MM.1S (cell line): ENCODE results near the gene TCP11.

Source experiments
- DNase-seq: peaks from one replicate; pipeline ENCODE4 v3.0.0-alpha.2; 2015
- H2AFZ ChIP-seq: fragments of 300-600 bp; sonication (generic); 2 replicates; pipeline ENCODE4 v1.6.0; 2016; ENCODE audit warnings: antibody characterized with exemption, low read length
- H3F3A ChIP-seq: fragments of 300-600 bp; sonication (generic); 2 replicates; pipeline ENCODE4 v1.6.1; 2016; ENCODE audit warnings: mild to moderate bottlenecking, antibody characterized with exemption, low read length, moderate library complexity, mixed read lengths; ENCODE audit not compliant: insufficient read depth
- H3K27ac ChIP-seq: fragments of 300-600 bp; sonication (generic); 2 replicates; pipeline ENCODE4 v1.5.1; 2016; ENCODE audit warnings: mild to moderate bottlenecking, low read length
- H3K27me3 ChIP-seq: fragments of 300-600 bp; sonication (generic); replicated peaks from 2 replicates; pipeline ENCODE4 v1.6.0; 2016; ENCODE audit warnings: low read length; ENCODE audit not compliant: insufficient read depth
- H3K36me3 ChIP-seq: fragments of 300-600 bp; sonication (generic); replicated peaks from 2 replicates; pipeline ENCODE4 v1.6.1; 2016; ENCODE audit warnings: mild to moderate bottlenecking, low read length, mixed read lengths; ENCODE audit not compliant: insufficient read depth
- H3K4me1 ChIP-seq: fragments of 300-600 bp; sonication (generic); 2 replicates; pipeline ENCODE4 v1.6.1; 2016; ENCODE audit warnings: low read length, mixed read lengths
- H3K4me2 ChIP-seq: fragments of 300-600 bp; sonication (generic); 2 replicates; pipeline ENCODE4 v1.6.0; 2016; ENCODE audit warnings: low read depth, low read length
- H3K4me3 ChIP-seq: fragments of 300-600 bp; sonication (generic); 2 replicates; pipeline ENCODE4 v1.5.1; 2016; ENCODE audit warnings: low read length, mixed read lengths
- H3K79me2 ChIP-seq: fragments of 300-600 bp; sonication (generic); 2 replicates; pipeline ENCODE4 v1.6.1; 2016; ENCODE audit warnings: mixed run types, low read length, mixed read lengths
- H3K9ac ChIP-seq: fragments of 300-600 bp; sonication (generic); 2 replicates; pipeline ENCODE4 v1.6.1; 2016; ENCODE audit warnings: low read length, mixed read lengths
- H3K9me2 ChIP-seq: fragments of 300-600 bp; sonication (generic); replicated peaks from 2 replicates; pipeline ENCODE4 v1.6.1; 2016; ENCODE audit warnings: mild to moderate bottlenecking, low read length, mixed read lengths; ENCODE audit not compliant: insufficient read depth
- H3K9me3 ChIP-seq: fragments of 300-600 bp; sonication (generic); replicated peaks from 2 replicates; pipeline ENCODE4 v1.6.1; 2016; ENCODE audit warnings: mild to moderate bottlenecking, low read length, mixed read lengths; ENCODE audit not compliant: insufficient read depth
- H4K20me1 ChIP-seq: fragments of 300-600 bp; sonication (generic); 2 replicates; pipeline ENCODE4 v1.6.1; 2016; ENCODE audit warnings: mild to moderate bottlenecking, low read length, moderate library complexity, mixed read lengths; ENCODE audit not compliant: insufficient read depth
- EZH2 ChIP-seq: fragments of 300-600 bp; sonication (generic); optimal IDR thresholded peaks from 2 replicates; pipeline ENCODE3; 2017; ENCODE audit warnings: low read depth, mild to moderate bottlenecking, antibody characterized with exemption, low read length, mixed read lengths
- EZH2phosphoT487 ChIP-seq: fragments of 300-600 bp; sonication (generic); IDR thresholded peaks from 2 replicates; pipeline ENCODE4 v1.6.1; 2018; ENCODE audit warnings: antibody characterized with exemption, low read length
- TF ChIP-seq, protein P1 (sequence below): fragments of 300-600 bp; sonication (generic); IDR thresholded peaks from 2 replicates; pipeline ENCODE4 v1.5.1; 2016; ENCODE audit warnings: antibody characterized with exemption, low read length, mixed read lengths

The TCP11 gene

DNA sequence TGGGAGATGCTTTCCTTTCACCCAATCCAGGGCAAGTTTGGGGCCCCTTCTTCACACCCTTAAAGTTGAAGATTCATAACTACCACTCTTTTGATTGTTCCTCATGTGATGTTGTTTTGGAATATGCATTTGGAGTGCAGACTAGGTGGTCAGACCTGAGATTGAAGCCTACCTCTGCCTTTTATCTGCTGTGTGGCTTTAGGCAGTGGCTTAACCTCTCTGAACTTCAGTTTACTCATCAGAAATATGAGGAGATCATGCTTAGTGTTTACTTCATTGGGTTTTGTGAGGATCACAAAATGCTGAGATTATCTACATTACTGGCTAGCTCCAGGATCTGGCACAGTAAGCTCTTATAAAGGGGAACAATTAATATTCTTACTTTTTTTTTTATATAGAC, 26.4 kb upstream of the TCP11 start:
- no peak overlapping the region for H3K27ac ChIP-seq
- no peaks in the 10 kb centered on the region for H3F3A ChIP-seq
- H3K4me1 ChIP-seq = no peaks in the 10 kb centered on the region
- no peak overlapping the region for H3K9ac ChIP-seq
- H4K20me1 ChIP-seq = no peaks in the 10 kb centered on the region
- TF ChIP-seq EZH2phosphoT487 (no peak), EZH2 (no peak)
- TF ChIP-seq, protein P1, sequence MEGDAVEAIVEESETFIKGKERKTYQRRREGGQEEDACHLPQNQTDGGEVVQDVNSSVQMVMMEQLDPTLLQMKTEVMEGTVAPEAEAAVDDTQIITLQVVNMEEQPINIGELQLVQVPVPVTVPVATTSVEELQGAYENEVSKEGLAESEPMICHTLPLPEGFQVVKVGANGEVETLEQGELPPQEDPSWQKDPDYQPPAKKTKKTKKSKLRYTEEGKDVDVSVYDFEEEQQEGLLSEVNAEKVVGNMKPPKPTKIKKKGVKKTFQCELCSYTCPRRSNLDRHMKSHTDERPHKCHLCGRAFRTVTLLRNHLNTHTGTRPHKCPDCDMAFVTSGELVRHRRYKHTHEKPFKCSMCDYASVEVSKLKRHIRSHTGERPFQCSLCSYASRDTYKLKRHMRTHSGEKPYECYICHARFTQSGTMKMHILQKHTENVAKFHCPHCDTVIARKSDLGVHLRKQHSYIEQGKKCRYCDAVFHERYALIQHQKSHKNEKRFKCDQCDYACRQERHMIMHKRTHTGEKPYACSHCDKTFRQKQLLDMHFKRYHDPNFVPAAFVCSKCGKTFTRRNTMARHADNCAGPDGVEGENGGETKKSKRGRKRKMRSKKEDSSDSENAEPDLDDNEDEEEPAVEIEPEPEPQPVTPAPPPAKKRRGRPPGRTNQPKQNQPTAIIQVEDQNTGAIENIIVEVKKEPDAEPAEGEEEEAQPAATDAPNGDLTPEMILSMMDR = no peak
- no peak overlapping the region for H2AFZ ChIP-seq
- H3K27me3 ChIP-seq = no peaks in the 10 kb centered on the region
- no peak for DNase-seq
- no peaks in the 10 kb centered on the region for H3K79me2 ChIP-seq
- H3K4me2 ChIP-seq = no peak overlapping the region
- H3K36me3 ChIP-seq = no peaks in the 10 kb centered on the region
- H3K9me2 ChIP-seq = no peaks in the 10 kb centered on the region
- H3K4me3 ChIP-seq = no peak overlapping the region
- H3K9me3 ChIP-seq = no peaks in the 10 kb centered on the region

DNA sequence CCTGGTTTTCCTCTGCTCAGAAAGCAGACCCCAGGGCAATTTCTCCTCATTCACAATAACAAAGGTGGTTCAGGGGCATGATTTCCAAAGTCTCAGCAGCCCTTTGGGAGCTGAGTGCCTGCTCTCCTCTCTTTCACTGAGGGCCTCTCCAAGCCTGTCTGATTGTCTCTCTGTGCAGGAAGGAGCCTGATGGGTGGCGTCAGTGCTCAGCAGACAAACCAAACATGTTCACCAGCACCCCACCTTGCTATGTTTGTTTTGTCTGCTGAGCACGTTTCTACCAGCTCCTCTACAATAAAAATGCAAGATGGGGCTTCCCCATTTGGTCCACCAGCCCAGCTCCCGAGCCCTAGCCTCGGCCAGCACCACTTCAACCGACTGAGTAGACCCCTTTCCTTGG, 25.4 kb upstream of the TCP11 start:
- H3K27me3 ChIP-seq = no peaks in the 10 kb centered on the region
- H4K20me1 ChIP-seq = no peaks in the 10 kb centered on the region
- H3K4me2 ChIP-seq = no peak overlapping the region
- H3K9me2 ChIP-seq = no peaks in the 10 kb centered on the region
- no peaks in the 10 kb centered on the region for H3K4me1 ChIP-seq
- no peak for DNase-seq
- no peaks in the 10 kb centered on the region for H3K79me2 ChIP-seq
- no peak overlapping the region for H2AFZ ChIP-seq
- TF ChIP-seq EZH2 (no peak), EZH2phosphoT487 (no peak)
- TF ChIP-seq, protein P1 = no peak
- no peak overlapping the region for H3K27ac ChIP-seq
- no peaks in the 10 kb centered on the region for H3K9me3 ChIP-seq
- H3K4me3 ChIP-seq = no peak overlapping the region
- no peaks in the 10 kb centered on the region for H3K36me3 ChIP-seq
- H3F3A ChIP-seq = no peaks in the 10 kb centered on the region
- no peak overlapping the region for H3K9ac ChIP-seq

DNA sequence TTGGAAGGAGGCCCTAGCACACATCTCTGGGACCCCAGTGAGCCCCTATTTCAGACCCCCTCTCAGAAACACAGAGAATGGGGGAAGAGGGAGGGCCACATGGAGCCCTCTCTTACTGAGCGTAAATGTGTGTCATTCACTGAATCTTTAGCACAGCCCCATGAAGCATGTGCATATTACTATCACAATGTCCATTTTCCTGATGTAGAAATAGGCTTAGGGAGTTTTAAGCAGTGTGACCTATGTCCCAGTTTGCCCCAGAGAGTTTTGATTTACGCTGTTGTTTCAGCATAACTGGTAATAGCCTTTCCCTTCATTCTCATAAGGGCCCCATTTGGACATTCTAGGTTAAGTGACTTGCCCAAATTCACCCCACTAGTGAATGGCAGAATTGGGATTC, 25.0 kb upstream of the TCP11 start:
- H3K4me1 ChIP-seq = no peaks in the 10 kb centered on the region
- DNase-seq = no peak
- no peak overlapping the region for H3K27ac ChIP-seq
- H3K4me3 ChIP-seq = no peak overlapping the region
- H2AFZ ChIP-seq = no peak overlapping the region
- no peaks in the 10 kb centered on the region for H3K36me3 ChIP-seq
- H4K20me1 ChIP-seq = no peaks in the 10 kb centered on the region
- H3K9me2 ChIP-seq = no peaks in the 10 kb centered on the region
- H3K27me3 ChIP-seq = no peaks in the 10 kb centered on the region
- no peaks in the 10 kb centered on the region for H3K79me2 ChIP-seq
- no peak overlapping the region for H3K4me2 ChIP-seq
- H3F3A ChIP-seq = no peaks in the 10 kb centered on the region
- no peak overlapping the region for H3K9ac ChIP-seq
- TF ChIP-seq, protein P1 = no peak
- TF ChIP-seq EZH2phosphoT487 = no peak
- TF ChIP-seq EZH2 = no peak
- H3K9me3 ChIP-seq = no peaks in the 10 kb centered on the region
